Measurements from ENCODE around the gene EGFL6.
"Not testable (repeated sequence)": the region's sequence is repeated elsewhere in the genome, so short reads cannot be mapped to it uniquely, and the experiment has no call there.

EGFL6 gene

DNA sequence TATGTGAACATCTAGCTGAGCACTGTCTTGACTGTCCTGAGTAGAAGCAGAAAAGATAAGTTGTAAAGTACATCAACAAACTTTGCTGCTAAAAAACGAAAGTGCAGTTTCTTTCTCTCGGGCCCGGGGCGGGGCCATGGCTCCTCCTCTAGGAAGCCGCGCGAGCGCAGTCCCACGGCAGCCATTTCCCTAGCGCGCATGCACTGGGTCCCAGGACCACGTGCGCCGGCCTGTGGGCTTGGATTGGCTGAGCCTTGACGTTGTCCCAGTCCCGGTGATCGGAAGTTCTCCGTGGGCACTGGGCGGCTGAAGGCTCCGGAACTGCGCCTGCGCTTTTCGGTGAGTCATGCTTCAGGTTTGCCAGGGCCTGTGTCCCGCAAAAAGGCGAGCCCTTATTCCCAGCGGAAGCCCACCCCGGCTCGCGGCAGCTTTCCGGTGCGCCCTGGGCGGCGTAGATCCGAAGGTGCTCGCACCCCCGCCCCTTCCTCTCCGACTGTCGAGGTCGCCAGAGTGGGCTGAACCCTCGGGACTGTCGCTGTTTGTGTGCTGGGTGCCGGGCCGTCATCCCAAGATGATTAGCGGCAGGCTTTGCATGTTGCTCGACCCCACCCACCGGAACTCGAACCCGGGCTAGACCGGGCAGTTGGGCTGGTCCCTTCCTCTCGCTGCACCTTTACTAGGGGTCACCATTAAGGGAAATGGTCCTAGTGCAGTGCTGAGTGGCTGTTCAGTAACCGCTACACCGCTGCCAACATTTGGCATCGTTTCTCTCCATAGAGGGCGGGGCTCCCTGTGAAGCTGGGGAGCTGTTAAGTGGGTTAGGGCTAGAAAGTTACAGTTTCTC lies 83.7 kb downstream of the EGFL6 start, which contains the start of gene TCEANC:
Gene TCEANC, plus strand, starts transcription at position 292 of the 844 bp plus-strand sequence. CDS start 9,368 bp downstream, outside the sequence.
- DNase-seq (ENCODE audit: low read depth): peak; percentile 96

DNA sequence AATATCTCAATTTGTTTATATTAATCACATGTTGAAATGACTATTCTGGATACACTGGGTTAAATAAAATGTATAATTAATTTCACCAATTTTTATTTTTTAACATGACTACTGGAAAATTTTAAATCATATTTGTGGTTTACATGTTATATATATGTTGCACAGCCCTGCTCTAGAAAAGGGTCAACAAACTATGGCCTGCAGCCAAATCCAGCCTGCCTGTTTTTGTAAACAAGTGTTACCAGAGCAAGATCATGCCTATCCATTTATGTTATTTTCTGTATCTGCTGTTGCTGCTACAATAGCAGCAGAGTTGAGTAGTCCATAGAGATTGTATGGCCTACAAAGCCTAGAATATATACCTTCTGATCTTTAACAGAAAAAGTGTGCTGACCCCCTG lies 84.7 kb downstream of the EGFL6 start:
- DNase-seq (ENCODE audit: low read depth): no peak

DNA sequence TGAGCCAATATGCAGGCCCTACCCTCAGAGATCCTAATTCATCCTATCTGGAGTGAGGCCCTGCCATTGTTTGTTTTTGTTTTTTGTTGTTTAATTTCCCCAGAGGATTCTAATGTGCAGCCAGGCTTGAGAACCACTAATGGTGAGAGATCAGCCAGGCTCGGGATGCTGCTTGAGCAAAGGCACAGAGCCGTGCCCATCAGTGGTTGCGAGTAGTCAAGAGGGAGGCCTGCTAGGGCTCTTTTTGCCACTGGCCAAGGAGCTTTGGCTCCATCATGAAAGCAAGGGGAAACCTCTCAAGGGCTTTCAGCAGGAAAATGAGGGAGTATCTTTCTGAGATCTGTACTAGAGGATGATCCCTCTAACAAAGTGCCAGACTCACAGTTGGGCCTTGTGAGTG lies 86.3 kb downstream of the EGFL6 start:
- DNase-seq (ENCODE audit: low read depth): no peak

DNA sequence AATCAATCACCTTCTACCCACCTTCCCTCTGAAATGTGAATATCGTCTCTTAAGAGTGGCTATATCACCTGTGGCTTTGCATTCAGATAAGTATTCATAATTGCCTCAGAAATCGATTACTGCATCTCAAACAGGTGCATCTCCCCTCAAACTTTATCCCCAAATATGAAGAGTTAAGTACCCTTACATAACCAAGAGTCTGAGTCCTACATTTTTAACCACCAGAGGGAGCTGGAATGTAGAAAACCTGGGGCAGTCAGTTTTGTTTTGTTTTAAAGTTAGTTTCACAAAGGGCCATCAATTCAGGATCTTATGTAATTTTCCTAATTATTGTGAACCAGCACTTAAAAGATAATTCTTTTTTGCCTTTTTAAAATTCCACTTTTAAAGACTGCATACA lies 89.2 kb downstream of the EGFL6 start:
- DNase-seq (ENCODE audit: low read depth): no peak

GRCh38 chrX:13659063-13659462 lies 89.7 kb downstream of the EGFL6 start:
- DNase-seq (ENCODE audit: low read depth): no peak

- no peak for DNase-seq (ENCODE audit: low read depth)
These were observed 92.4 kb downstream of the EGFL6 start for GRCh38 chrX:13661735-13662288.

DNA sequence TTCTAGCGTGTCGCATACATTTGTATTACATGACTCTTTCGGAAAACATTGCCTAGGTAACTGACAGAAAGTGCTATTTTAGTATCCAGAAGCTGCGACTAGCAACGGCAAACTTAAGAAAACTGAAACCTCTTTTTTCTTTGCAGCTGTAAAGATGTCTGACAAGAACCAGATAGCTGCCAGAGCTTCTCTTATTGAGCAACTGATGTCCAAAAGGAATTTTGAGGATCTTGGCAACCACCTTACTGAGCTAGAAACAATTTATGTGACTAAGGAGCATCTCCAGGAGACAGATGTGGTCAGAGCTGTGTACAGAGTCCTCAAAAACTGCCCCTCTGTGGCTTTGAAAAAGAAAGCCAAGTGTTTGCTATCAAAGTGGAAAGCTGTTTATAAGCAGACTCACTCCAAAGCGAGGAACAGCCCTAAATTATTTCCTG lies 93.0 kb downstream of the EGFL6 start:
- no peak for DNase-seq (ENCODE audit: low read depth)

DNA sequence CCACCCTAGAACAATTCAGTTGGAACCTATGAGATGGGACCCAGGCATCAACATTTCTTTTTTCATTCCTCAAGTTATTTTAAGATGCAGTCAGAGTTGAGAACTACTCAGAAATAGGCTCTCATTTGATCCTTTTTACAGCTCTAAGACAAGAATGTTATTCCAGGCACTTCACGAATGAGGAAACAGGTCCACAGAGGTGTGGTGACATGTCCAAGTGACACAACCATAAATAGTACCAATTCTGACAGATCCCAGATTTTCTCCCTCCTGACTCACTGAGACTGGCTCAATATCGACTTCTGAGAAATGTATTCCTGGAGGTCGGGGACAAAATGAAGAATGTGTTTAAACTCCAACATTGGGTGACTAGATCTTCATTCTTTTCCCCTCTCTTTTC lies 94.6 kb downstream of the EGFL6 start:
- no peak for DNase-seq (ENCODE audit: low read depth)

DNA sequence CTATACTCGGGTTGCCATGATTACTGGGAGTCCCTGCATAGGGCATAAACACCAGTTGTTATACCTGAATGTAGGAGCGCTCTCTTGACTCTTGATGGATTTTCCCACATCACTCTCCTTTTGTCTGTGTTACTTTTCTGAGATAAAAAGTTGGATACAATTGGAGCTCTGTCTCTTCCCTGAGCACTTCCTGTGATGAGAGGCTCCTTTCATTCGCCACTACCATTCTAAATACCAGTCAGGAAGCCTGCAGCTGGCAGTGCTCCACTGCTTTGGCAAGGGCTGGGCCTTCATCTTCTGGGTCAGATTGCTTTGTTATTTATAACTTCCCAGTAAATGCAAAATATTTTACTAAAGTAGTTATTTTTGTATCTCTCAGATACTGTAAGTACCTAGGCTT lies 97.4 kb downstream of the EGFL6 start:
- no peak for DNase-seq (ENCODE audit: low read depth)

DNA sequence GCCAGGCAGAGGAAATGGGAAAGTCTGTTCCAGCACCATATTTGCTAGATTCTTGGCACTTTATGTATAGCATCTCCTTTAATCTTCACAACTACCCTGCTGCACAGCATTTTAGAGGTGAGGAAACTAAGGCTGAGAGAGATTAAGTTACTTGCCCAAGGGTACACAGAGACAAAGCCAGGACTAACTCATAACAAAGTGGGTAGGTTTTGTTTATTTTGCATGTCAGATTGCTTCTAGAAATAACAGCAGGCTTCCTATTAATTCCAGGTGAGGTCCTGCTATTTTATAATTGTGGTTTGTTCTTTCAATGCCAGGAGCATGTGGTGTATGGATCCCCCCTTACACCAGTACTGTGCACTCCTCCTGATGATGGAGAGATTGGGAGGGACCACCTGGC lies 98.5 kb downstream of the EGFL6 start:
- no peak for DNase-seq (ENCODE audit: low read depth)

- DNase-seq (ENCODE audit: low read depth): peak; percentile 21
These were observed 99.9 kb downstream of the EGFL6 start for GRCh38 chrX:13669246-13669737.

DNA sequence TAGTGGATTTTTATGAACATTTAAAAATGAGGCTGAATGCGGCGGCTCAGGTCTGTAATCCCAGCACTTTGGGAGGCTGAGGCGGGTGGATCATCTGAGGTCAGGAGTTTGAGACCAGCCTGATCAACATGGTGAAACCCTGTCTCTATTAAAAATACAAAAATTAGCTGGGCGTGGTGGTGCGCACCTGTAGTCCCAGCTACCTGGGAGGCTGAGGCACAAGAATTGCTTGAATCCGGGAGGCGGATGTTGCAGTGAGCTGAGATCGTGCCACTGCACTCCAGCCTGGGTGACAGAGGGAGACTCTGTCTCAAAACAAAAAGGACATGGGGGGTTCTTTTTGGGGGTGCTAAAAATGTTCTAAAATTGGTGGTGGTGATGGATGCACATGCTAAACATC lies 100.4 kb downstream of the EGFL6 start:
- not testable (repeated sequence) for DNase-seq (ENCODE audit: low read depth)

- no peak for DNase-seq (ENCODE audit: low read depth)
These were observed 100.8 kb downstream of the EGFL6 start for GRCh38 chrX:13670197-13670596.

DNA sequence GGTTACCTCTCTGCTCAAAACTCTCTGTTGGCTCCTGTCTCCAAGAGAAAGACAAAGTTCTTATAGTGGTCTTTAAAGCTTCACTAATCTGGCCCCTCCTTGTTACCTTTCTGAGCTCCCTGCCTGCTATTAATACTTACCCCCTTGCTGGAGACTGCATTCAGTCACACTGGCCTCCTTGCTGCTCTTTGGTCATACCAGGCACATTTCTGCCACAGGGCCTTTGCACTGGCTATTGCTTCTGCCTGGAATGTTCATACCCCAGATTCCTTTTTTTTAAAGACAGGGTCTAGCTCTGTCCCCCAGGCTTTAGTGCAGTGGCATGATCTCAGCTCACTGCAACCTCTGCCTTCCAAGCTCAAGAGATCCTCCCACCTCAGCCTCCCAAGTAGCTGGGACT lies 103.6 kb downstream of the EGFL6 start:
- DNase-seq (ENCODE audit: low read depth): no peak

DNA sequence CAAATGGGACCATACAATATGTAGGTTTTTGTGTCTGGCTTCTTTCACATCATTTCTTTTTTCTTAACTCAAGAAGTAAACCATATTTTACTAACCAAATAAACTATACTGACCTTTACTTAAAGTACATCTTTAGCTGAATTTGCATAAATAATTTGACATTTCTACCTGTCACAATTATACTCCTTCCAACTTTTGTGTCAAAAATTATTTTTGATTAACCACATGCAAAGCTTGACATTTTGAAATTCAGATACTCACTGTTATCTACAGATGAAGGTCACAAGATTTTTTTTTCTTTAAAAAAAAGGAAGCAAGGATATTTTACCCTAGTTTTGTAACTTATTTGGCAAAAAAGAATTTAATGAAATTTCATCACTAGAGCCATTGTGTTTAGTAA lies 107.5 kb downstream of the EGFL6 start:
- no peak for DNase-seq (ENCODE audit: low read depth)

- DNase-seq (ENCODE audit: low read depth): not testable (repeated sequence)
These were observed 110.3 kb downstream of the EGFL6 start for GRCh38 chrX:13679700-13680099.

DNA sequence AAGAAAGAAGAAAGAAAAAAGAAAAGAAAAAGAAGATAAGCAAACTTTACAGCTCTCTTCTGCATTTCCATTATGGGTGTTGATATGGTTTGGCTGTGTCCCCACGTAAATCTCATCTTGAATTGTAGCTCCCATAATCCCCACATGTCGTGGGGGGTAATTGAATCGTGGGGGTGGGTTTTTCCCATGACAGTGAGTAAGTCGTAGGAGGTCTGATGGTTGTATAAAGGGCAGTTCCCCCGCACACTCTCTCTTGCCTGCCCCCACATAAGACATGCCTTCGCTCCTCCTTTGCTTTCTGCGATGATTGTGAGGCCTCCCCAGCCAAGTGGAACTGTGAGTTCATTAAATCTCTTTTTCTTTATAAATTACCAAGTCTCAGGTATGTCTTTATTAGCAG lies 112.2 kb downstream of the EGFL6 start:
- no peak for DNase-seq (ENCODE audit: low read depth)
